ENCODE measurements around the gene ANXA9.

Gene ANXA9

GRCh38 chr1:150976401-150976821 lies 5.7 kb upstream of the ANXA9 start:
- no peak for DNase-seq

- peak; percentile 85 for DNase-seq
These were observed 5.0 kb upstream of the ANXA9 start for GRCh38 chr1:150976879-150977694.

- DNase-seq = peak; percentile 92
These were observed 2.7 kb upstream of the ANXA9 start for GRCh38 chr1:150979092-150980056.

- DNase-seq = no peak
These were observed 801 bp upstream of the ANXA9 start for GRCh38 chr1:150981177-150981804.

- no peak for DNase-seq
These were observed 3.2 kb downstream of the ANXA9 start for GRCh38 chr1:150985179-150985825.

- no peak for DNase-seq
These were observed 5.8 kb downstream of the ANXA9 start for GRCh38 chr1:150987924-150988323.

GRCh38 chr1:150992626-150993025 lies 10.5 kb downstream of the ANXA9 start:
- DNase-seq = no peak

- no peak for DNase-seq
These were observed 12.2 kb downstream of the ANXA9 start for GRCh38 chr1:150994248-150994647.

GRCh38 chr1:150995460-150995859 lies 13.4 kb downstream of the ANXA9 start:
- no peak for DNase-seq

- peak; percentile 62 for DNase-seq
These were observed 13.8 kb downstream of the ANXA9 start for GRCh38 chr1:150995896-150996295.

- no peak for DNase-seq
These were observed 15.2 kb downstream of the ANXA9 start for GRCh38 chr1:150997126-150997872.

GRCh38 chr1:150997949-150998348 lies 15.9 kb downstream of the ANXA9 start:
- DNase-seq = no peak

- DNase-seq = no peak
These were observed 17.1 kb downstream of the ANXA9 start for GRCh38 chr1:150999051-150999674.

- DNase-seq = no peak
These were observed 17.8 kb downstream of the ANXA9 start for GRCh38 chr1:150999926-151000325.

GRCh38 chr1:151000408-151000807 lies 18.3 kb downstream of the ANXA9 start:
- no peak for DNase-seq

GRCh38 chr1:151001602-151002001 lies 19.5 kb downstream of the ANXA9 start:
- no peak for DNase-seq

- no peak for DNase-seq
These were observed 20.0 kb downstream of the ANXA9 start for GRCh38 chr1:151002051-151002450.

- no peak for DNase-seq
These were observed 20.5 kb downstream of the ANXA9 start for GRCh38 chr1:151002611-151003010.

GRCh38 chr1:151003180-151003579 lies 21.1 kb downstream of the ANXA9 start:
- peak; percentile 52 for DNase-seq

- DNase-seq = peak; percentile 12
These were observed 23.7 kb downstream of the ANXA9 start for GRCh38 chr1:151005729-151006319.
